ENCODE measurements around the gene CYBC1.

GRCh38 chr17:82440991-82441627 lies 9.4 kb downstream of the CYBC1 start:
- TF ChIP-seq CTCF (IDR thresholded peaks at IDR 0.05; ENCODE audit: low read length) (no peak), EZH2 (optimal IDR thresholded peaks at IDR 0.05; ENCODE audit: low read depth, low read length) (no peak)

All from MM.1S (cell line).